Gastrocnemius medialis (tissue), 4 donors: Measurements from ENCODE around the gene EPB41L4A. TPM values are rescaled to one million over a fixed set of nuclear protein-coding genes. Genes with fewer than 3 reads are reported as not detected.
A peak's percentile ranks its signal among the peaks of the same experiment; 100 is the strongest.

Experiments
- ATAC-seq, 2 donors: fragments of 150-250 bp; one replicate each; pipeline ENCODE4 v1.9.1; 2016
- DNase-seq, 2 donors: peaks; one replicate each; pipeline ENCODE4 v3.0.0-alpha.2; 2019
- H3K27ac ChIP-seq, 4 donors: fragments of 200-600 bp; sonication (generic); 1 replicate in 1 of 4; 2 replicates in 3 of 4; pipeline ENCODE4 v1.5.1; 2016 to 2018; ENCODE audit warnings: mild to moderate bottlenecking in 2 of 4, moderate library complexity in 1 of 4
- H3K27me3 ChIP-seq, 3 donors: fragments of 200-600 bp; sonication (generic) in 2 of 3; 1 replicate in 1 of 3; 2 replicates in 2 of 3; pipeline versions ENCODE4 v1.5.1 to v1.6.0; 2016 to 2019; ENCODE audit warnings: mild to moderate bottlenecking in 1 of 3, moderate library complexity in 1 of 3
- H3K36me3 ChIP-seq, 2 donors: fragments of 200-600 bp; sonication (generic) in 1 of 2; one replicate each; pipeline ENCODE4 v1.5.1; 2017 to 2018
- H3K4me1 ChIP-seq, 2 donors: fragments of 200-600 bp; sonication (generic) in 1 of 2; one replicate each; pipeline ENCODE4 v1.5.1; 2016 to 2017; ENCODE audit warnings: mild to moderate bottlenecking in 2 of 2
- H3K4me3 ChIP-seq, 4 donors: fragments of 200-600 bp; sonication (generic) in 3 of 4; 1 replicate in 1 of 4; 2 replicates in 3 of 4; pipeline ENCODE4 v1.5.1; 2016 to 2019; ENCODE audit warnings: mild to moderate bottlenecking in 2 of 4
- H3K9me3 ChIP-seq, 3 donors: fragments of 200-600 bp; sonication (generic) in 2 of 3; 1 replicate in 1 of 3; 2 replicates in 2 of 3; pipeline ENCODE4 v1.5.1; 2016 to 2019
- CTCF ChIP-seq, 5 experiments: fragments of 450-650 bp in 3 of 5; fragments of 200-600 bp in 2 of 5; sonication (generic) in 2 of 5; IDR thresholded peaks in 4 of 5; conservative IDR thresholded peaks in 1 of 5; 1 replicate in 4 of 5; 2 replicates in 1 of 5; pipeline ENCODE4 v1.5.1; 2016 to 2019; ENCODE audit warnings: antibody characterized with exemption in 5 of 5, mild to moderate bottlenecking in 3 of 5, moderate library complexity in 3 of 5
- POLR2A ChIP-seq, 2 donors: fragments of 450-650 bp; IDR thresholded peaks; one replicate each; pipeline ENCODE4 v1.6.1; 2017; ENCODE audit warnings: antibody characterized with exemption in 2 of 2, mild to moderate bottlenecking in 2 of 2, moderate library complexity in 2 of 2
- in situ Hi-C, 4 donors: fragments of 200-750 bp; cut with MboI; loops; one replicate each; pipeline versions ENCODE4 v1.15.0 to v1.8.0; 2017; ENCODE audit warnings: low sequenced_read_pairs in 4 of 4
- intact Hi-C: fragments of 100-400 bp; cut with DNase I; formaldehyde crosslinking; loops from one replicate; pipeline ENCODE4 v1.15.1; 2023; ENCODE audit warnings: low total_unique reads
- total RNA-seq, 4 donors: library from RNA; depleted of rRNA; stranded (reverse); fragments of >200 nt; gene quantifications; one replicate each; pipeline versions ENCODE4 v1.1.0 to v1.2.3, GENCODE V29; 2016

Gene EPB41L4A
- total RNA-seq, 4 donors from 2014 or later, result 1.8 to 10.6 (median 3.8) TPM

DNA sequence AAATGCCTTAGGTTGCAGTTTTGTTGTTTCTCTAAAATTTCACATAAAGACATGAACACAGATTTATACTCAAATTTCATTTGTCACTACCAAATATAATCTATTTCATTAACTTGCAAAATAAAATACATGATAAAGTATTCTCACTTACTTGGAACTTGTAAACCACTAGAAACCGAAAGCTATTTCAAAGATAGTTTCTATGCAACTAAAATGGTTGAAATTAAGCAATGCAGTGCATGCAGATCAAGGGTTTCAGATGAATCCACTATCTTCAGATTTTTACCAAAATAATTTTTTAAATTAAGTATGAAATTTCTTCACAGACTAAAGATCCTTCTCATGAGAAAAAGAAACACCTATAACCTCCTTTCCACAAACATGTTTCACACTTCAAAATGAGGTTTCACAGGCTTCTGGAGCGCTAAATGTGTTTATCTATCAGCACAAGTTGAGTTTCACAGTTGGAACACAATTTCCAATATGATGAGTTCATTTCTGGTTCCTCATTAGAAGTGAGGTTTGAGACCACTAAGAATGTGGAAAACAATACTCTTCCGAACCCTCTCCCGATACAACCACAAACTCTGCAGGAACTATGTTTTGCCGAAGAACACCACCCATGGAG lies 63.9 kb downstream of the EPB41L4A start:
- H3K4me1 ChIP-seq, result no peaks in the 10 kb centered on the region
- TF ChIP-seq CTCF (IDR thresholded peaks at IDR 0.05 in 4 of 5, conservative IDR thresholded peaks at IDR 0.05 in 1 of 5) (no peak), POLR2A (IDR thresholded peaks at IDR 0.05) (no peak)
- intact Hi-C loops, result no loop called here

GRCh38 chr5:112353678-112354077 lies 65.4 kb downstream of the EPB41L4A start:
- intact Hi-C loops, result no loop called here
- in situ Hi-C loops, result no loop called here

More for the DNA sequence above, 63.9 kb downstream of the EPB41L4A start:
- Histone ChIP-seq H3K9me3 (no peaks in the 10 kb centered on the region), H3K27ac (no peak overlapping the region), H3K27me3 (no peaks in the 10 kb centered on the region), H3K36me3 (no peaks in the 10 kb centered on the region), H3K4me3 (no peak overlapping the region)
- ATAC-seq, result no peak
- no peak for DNase-seq
- in situ Hi-C loops, result no loop called here

DNA sequence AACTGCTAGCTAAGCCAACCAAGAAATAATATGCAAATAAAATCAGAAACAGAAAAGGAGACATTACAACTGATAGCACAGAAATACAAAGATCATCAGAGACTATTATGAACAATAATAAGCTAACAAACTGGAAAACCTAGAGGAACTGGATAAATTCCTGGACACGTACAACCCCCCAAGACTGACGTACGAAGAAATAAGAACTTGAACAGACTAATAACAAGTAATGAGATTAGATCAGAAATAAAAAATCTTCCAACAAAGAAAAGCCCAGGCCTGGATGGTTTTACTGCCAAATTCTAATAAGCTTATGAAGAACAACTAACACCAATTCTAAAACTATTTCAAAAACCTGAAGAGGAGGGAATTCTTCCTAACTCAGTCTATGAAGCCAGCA lies 67.9 kb downstream of the EPB41L4A start:
- Histone ChIP-seq H3K4me3 (no peak overlapping the region), H3K4me1 (no peaks in the 10 kb centered on the region), H3K9me3 (no peaks in the 10 kb centered on the region), H3K36me3 (no peaks in the 10 kb centered on the region), H3K27ac (peak overlapping the region in 3 of 4 donors; percentile 5 to 56 (median 41)), H3K27me3 (no peaks in the 10 kb centered on the region)
- no peak for DNase-seq
- ATAC-seq, result no peak
- in situ Hi-C loops, result no loop called here
- no peak for TF ChIP-seq CTCF (IDR thresholded peaks at IDR 0.05 in 4 of 5, conservative IDR thresholded peaks at IDR 0.05 in 1 of 5)
- TF ChIP-seq POLR2A (IDR thresholded peaks at IDR 0.05), result no peak
- intact Hi-C loops, result no loop called here

More at GRCh38 chr5:112353678-112354077, 65.4 kb downstream of the EPB41L4A start:
- Histone ChIP-seq H3K4me3 (no peak overlapping the region), H3K36me3 (no peaks in the 10 kb centered on the region), H3K9me3 (no peaks in the 10 kb centered on the region), H3K4me1 (no peaks in the 10 kb centered on the region), H3K27me3 (no peaks in the 10 kb centered on the region), H3K27ac (no peak overlapping the region)
- no peak for TF ChIP-seq POLR2A (IDR thresholded peaks at IDR 0.05)
- TF ChIP-seq CTCF (IDR thresholded peaks at IDR 0.05 in 4 of 5, conservative IDR thresholded peaks at IDR 0.05 in 1 of 5), result no peak
- no peak for ATAC-seq
- no peak for DNase-seq

DNA sequence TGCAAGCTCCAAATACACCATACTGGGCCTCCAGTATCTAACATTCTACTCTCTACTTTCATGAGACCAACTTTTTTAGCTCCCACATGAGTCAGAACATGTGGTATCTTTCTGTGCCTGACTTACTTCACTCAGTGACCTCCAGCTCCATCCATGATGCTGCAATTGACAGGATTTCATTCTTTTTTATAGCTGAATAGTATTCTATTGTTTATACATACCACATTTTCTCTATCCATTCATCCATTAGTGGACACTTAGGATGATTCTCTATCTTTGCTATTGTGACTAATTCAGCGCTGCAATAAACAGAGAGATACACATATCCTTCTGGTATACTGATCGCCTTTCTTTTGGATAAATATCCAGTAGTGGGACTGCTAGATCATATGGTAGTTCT lies 68.5 kb downstream of the EPB41L4A start:
- Histone ChIP-seq H3K27ac (peak overlapping the region in 2 of 4 donors; percentile 20 to 41), H3K27me3 (no peaks in the 10 kb centered on the region), H3K36me3 (no peaks in the 10 kb centered on the region), H3K4me1 (no peaks in the 10 kb centered on the region), H3K4me3 (no peak overlapping the region), H3K9me3 (no peaks in the 10 kb centered on the region)
- TF ChIP-seq CTCF (IDR thresholded peaks at IDR 0.05 in 4 of 5, conservative IDR thresholded peaks at IDR 0.05 in 1 of 5), result no peak
- TF ChIP-seq POLR2A (IDR thresholded peaks at IDR 0.05), result no peak
- intact Hi-C loops, result no loop called here
- in situ Hi-C loops, result no loop called here
- ATAC-seq, result no peak
- no peak for DNase-seq

DNA sequence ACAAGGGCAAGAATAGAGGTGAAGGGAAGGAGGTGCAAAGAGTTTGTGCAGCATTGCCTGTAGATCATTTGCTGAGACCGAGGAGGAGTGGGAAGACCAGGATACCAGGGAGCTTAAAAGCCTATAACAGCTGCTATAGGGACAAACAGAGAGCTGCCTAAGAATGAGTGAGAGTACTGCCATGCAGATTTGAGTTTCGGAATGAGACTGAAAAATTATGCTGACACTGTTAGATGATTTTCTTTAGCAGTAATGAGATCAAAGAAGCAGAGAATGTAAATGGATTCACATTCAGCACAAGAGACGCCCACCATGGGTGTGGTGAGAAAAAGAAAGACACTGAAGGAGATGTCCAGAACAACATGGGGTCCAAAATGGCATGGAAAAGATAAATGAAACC lies 69.7 kb downstream of the EPB41L4A start:
- TF ChIP-seq CTCF (IDR thresholded peaks at IDR 0.05 in 4 of 5, conservative IDR thresholded peaks at IDR 0.05 in 1 of 5) (no peak), POLR2A (IDR thresholded peaks at IDR 0.05) (no peak)
- Histone ChIP-seq H3K27me3 (no peaks in the 10 kb centered on the region), H3K9me3 (no peaks in the 10 kb centered on the region), H3K36me3 (no peaks in the 10 kb centered on the region), H3K27ac (no peak overlapping the region), H3K4me3 (no peak overlapping the region), H3K4me1 (no peaks in the 10 kb centered on the region)
- no peak for DNase-seq
- intact Hi-C loops, result no loop called here
- in situ Hi-C loops, result no loop called here
- no peak for ATAC-seq
